HTR-8/SVneo (cell line): ENCODE measurements around the gene GSG1L2.

Experiments
- DNase-seq: peaks from one replicate; pipeline ENCODE4 v3.0.0; 2011; ENCODE audit warnings: low spot score, mixed read lengths; ENCODE audit not compliant: insufficient read length
- FAIRE-seq: peaks from 2 replicates; lab custom pipeline; 2011; peaks lifted over from hg19 to GRCh38; lab: Jason Lieb, UNC

The GSG1L2 gene

GRCh38 chr17:9828296-9829295 is 6.7 kb upstream of the GSG1L2 start:
- FAIRE-seq (no peak), DNase-seq (no peak)

GRCh38 chr17:9825641-9826150 is 3.8 kb upstream of the GSG1L2 start, which contains the start of gene GLP2R:
GLP2R (plus strand) TSS chr17:9825924; CDS start chr17:9826064, 140 bp downstream.
- no peak for FAIRE-seq
- DNase-seq, result no peak

GRCh38 chr17:9824797-9825338 is 3.0 kb upstream of the GSG1L2 start:
- FAIRE-seq (no peak), DNase-seq (no peak)

GRCh38 chr17:9824094-9824493 is 2.2 kb upstream of the GSG1L2 start:
- FAIRE-seq (no peak), DNase-seq (peak; percentile 36)

- DNase-seq (no peak), FAIRE-seq (no peak)
Observed at GRCh38 chr17:9820448-9820847, 1.4 kb downstream of the GSG1L2 start.

- FAIRE-seq (no peak), DNase-seq (no peak)
Observed at GRCh38 chr17:9818760-9819159, 3.1 kb downstream of the GSG1L2 start.

GRCh38 chr17:9817086-9817485 is 4.8 kb downstream of the GSG1L2 start:
- FAIRE-seq (no peak), DNase-seq (peak; percentile 56)

GRCh38 chr17:9816472-9816871 is 5.4 kb downstream of the GSG1L2 start:
- no peak for DNase-seq
- peak; percentile 94 for FAIRE-seq

GRCh38 chr17:9814337-9814945 is 7.4 kb downstream of the GSG1L2 start:
- DNase-seq, result no peak
- no peak for FAIRE-seq

GRCh38 chr17:9813166-9813565 is 8.7 kb downstream of the GSG1L2 start:
- FAIRE-seq, result no peak
- no peak for DNase-seq

- DNase-seq (no peak), FAIRE-seq (no peak)
Observed at GRCh38 chr17:9811537-9811936, 10.3 kb downstream of the GSG1L2 start.

- no peak for DNase-seq
- no peak for FAIRE-seq
Observed at GRCh38 chr17:9811086-9811485, 10.8 kb downstream of the GSG1L2 start.

- FAIRE-seq (no peak), DNase-seq (no peak)
Observed at GRCh38 chr17:9810100-9810949, 11.6 kb downstream of the GSG1L2 start.

GRCh38 chr17:9809409-9809808 is 12.5 kb downstream of the GSG1L2 start:
- FAIRE-seq, result no peak
- no peak for DNase-seq

- DNase-seq, result no peak
- FAIRE-seq, result no peak
Observed at GRCh38 chr17:9806699-9807098, 15.2 kb downstream of the GSG1L2 start.

- FAIRE-seq (no peak), DNase-seq (no peak)
Observed at GRCh38 chr17:9805769-9806168, 16.1 kb downstream of the GSG1L2 start.

- DNase-seq, result peak; percentile 10
- no peak for FAIRE-seq
Observed at GRCh38 chr17:9802697-9803096, 19.2 kb downstream of the GSG1L2 start.

GRCh38 chr17:9802294-9802693 is 19.6 kb downstream of the GSG1L2 start:
- FAIRE-seq, result peak; percentile 48

GRCh38 chr17:9801505-9801904 is 20.4 kb downstream of the GSG1L2 start:
- no peak for DNase-seq
- FAIRE-seq, result no peak

More at GRCh38 chr17:9802294-9802693, 19.6 kb downstream of the GSG1L2 start:
- peak; percentile 64 for DNase-seq

GRCh38 chr17:9798724-9799123 is 23.2 kb downstream of the GSG1L2 start:
- FAIRE-seq (no peak), DNase-seq (no peak)
